ENCODE measurements around the gene DYNLT5.
"Not testable (repeated sequence)": the region's sequence is repeated elsewhere in the genome, so short reads cannot be mapped to it uniquely, and the experiment has no call there.

DYNLT5 gene

DNA sequence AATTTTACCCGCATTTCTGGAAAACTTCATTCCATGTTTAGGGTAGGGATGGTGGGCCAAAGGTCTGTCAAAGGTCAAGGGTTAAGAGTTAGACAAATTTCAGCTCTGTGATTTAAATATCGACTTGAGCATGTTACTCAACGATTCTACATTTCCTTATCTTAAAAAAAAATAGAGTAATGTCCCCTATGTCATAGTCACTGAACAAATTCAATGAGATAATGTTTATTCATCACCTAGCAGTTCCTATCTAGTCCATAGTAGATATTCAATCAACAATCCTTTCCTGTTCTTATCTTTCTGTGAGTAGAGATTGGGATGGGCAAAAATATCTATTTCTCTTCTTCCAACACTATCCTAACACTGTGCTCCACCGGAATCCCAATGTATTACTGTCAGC, 1.1 kb upstream of the DYNLT5 start:
- DNase-seq, result no peak

- DNase-seq, result no peak
Measured at GRCh38 chr1:66752671-66753371, 562 bp downstream of the DYNLT5 start.

GRCh38 chr1:66757722-66758240, 5.5 kb downstream of the DYNLT5 start:
- no peak for DNase-seq

DNA sequence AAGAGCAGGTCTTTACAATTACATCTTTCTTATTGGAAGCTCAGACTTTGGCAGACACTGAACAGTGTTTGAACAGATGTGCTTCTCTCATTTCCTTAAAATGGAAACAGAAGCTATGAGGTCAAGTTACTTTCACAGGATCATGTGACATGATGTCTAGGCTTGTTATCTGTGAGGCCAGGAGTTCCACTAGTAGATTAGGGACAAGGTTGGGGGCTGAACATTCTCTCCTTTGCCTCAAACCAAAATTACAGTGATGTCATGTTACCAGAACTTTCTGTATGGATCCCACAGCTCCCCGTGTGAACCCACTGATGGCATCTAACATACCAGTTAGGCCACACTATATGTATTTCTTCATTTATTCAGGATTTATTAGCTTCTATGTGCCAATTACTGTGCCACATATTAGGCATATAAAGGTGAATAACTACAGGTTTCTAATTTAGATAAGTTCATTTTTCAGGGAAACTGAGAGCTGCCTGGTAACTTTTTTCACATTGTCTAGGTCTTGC, 6.0 kb downstream of the DYNLT5 start:
- no peak for DNase-seq

GRCh38 chr1:66760506-66760905, 8.2 kb downstream of the DYNLT5 start:
- DNase-seq, result no peak

GRCh38 chr1:66761221-66761620, 9.0 kb downstream of the DYNLT5 start:
- no peak for DNase-seq

DNA sequence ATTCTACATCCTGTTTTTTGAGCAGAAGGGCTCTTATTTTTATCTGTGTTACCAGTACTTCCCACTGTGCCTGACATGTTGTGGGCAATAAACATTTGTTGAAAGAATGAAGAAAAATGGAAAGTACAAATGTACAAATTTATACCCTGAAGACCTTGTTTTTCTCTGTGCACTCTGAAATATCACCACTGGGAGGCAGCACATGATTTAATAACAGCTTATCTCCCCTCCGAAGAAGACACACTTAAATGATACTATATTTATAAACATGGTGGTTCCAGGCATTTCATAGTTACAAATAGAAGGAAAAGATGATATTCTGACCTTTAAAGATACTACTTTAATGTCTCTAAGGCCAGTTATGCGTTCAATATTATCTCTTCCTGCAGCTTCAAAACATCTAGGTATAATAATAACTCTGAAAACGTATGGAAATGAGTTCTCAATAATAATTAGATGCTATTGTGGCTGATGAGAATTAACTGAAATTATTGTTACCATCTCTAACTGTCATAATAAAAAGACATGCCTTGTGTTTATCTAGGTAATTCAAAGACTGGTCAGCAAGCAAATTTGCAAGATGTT, 12.8 kb downstream of the DYNLT5 start:
- DNase-seq, result no peak

GRCh38 chr1:66767626-66768025, 15.4 kb downstream of the DYNLT5 start:
- no peak for DNase-seq

- DNase-seq, result no peak
Measured at GRCh38 chr1:66768965-66769364, 16.7 kb downstream of the DYNLT5 start.

DNA sequence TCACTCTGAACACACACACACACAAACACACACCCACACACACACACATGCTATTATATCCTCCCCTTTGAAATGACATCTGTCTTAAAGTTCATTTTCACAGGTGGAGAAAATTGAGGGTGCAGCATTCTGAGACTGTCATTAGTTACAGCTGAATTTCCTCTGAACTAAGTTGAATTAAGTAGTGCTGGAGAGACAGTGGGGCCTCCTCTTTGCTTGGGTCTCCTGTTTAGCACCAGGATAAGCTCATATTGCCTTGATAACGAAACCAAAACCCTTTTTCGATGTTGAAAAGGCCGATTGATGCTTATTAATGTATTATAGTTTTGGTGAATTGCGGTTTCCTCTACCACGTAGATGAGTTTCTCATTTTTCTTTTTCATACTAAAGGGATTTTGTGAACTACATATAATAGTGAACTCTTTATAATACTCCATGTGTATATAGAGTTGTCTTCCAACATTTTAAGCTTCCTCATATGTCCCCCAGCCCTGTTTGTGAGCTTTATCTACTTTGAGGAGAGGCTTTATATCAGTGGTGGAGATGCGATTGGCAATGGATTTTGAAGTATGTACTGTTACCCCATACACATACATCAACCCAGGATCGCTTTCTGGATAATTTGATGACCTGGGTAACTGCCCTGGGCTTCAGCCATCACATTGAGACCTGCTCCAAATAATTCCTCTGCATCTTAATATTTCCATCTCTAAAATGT, 17.4 kb downstream of the DYNLT5 start:
- DNase-seq, result no peak

DNA sequence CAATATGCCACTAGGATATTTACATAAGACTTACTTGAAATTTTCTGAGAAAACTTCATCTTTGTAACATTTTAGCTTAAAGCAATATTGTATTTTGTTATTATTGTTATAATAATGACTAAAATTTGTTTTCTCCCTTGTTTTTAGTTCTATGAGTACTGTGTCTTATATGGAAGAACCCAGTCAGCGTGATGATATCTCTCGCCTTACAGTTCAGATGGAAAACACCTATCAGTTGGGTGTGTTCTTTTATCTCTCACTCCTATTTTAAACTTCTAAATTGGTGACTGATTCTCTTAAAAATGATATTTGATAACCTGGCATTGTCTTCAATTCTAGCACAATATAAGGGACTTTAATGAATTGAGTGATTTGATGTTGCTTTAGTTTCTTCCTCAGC, 18.0 kb downstream of the DYNLT5 start:
- DNase-seq, result no peak

DNA sequence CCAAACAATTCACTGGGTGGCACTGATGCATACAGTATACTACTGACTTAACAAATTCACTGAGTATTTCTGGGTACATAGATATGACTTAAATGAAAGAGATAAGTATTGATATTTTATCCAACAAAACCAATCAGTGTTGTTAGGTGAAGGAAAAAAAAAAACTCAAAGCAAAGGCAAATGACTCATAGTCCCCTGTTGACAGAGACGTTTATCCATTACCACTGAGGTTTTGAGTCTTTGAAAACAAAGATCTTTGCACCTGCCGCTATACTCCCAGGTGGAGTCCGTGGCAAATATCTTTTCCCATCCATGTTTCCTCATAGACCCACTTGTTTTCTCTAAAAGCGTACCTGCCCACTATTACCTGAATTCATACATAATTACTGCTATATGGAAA, 18.4 kb downstream of the DYNLT5 start:
- no peak for DNase-seq

DNA sequence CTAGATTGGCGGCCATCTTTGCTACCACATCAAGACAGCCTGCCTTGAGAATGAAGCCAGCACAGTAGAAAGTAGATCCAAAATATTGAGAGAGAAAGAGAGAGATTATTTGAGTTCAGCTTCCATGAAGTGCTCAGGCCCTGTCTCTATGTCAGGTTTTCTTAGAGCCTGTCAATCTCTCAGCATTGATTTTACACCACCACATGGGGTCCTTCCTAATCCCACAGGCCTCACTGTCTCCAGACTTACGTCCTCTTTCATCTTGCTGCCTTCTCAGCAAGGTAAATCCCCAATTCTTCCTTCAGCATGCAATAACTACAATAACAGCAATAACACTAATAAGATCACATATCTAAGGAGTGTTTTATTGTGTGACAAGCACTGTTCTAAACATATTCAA, 21.0 kb downstream of the DYNLT5 start:
- no peak for DNase-seq

- no peak for DNase-seq
Measured at GRCh38 chr1:66774438-66774837, 22.2 kb downstream of the DYNLT5 start.

- no peak for DNase-seq
Measured at GRCh38 chr1:66775646-66776045, 23.4 kb downstream of the DYNLT5 start.

GRCh38 chr1:66777831-66778230, 25.6 kb downstream of the DYNLT5 start:
- no peak for DNase-seq

DNA sequence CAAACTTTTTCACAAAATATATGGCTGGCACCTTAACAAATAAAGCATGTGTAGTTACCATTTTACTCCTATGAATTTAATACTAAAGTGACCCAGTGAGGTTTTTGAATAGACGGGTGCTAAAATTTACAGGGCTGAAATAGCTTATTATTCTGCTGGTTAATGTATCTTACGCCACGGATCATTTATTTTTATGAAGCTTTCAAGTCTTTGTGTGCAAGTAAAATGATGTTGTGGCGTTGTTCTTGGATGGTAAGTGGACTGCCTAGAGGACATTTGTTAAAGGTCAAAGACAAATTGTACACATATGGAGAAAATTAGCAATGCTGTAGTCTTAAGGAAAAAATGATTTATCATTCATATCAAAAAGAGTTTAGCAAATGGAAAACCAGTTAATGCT, 26.0 kb downstream of the DYNLT5 start:
- DNase-seq, result no peak

GRCh38 chr1:66778969-66779368, 26.7 kb downstream of the DYNLT5 start:
- no peak for DNase-seq

GRCh38 chr1:66779475-66780078, 27.3 kb downstream of the DYNLT5 start:
- no peak for DNase-seq

- not testable (repeated sequence) for DNase-seq
Measured at GRCh38 chr1:66785800-66786199, 33.5 kb downstream of the DYNLT5 start.

DNA sequence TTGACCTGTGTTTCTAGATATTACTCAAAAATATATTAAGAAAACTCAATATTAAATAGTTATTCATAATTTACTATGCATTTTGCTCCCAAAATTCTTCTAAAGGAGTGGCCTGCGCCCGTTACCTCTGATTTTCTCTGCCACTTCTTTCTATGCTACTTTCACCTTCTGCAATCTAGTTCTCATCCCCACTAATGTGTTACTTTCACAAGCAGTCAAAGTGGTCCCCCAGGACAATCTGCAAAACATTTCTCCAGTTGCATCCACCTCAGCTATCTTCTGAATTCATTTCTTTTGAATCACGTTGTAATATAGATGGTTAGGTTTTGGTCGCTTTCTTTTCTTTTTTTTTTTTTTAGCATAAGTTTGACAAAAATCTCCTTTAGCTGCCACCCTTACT, 35.4 kb downstream of the DYNLT5 start:
- DNase-seq, result no peak

DNA sequence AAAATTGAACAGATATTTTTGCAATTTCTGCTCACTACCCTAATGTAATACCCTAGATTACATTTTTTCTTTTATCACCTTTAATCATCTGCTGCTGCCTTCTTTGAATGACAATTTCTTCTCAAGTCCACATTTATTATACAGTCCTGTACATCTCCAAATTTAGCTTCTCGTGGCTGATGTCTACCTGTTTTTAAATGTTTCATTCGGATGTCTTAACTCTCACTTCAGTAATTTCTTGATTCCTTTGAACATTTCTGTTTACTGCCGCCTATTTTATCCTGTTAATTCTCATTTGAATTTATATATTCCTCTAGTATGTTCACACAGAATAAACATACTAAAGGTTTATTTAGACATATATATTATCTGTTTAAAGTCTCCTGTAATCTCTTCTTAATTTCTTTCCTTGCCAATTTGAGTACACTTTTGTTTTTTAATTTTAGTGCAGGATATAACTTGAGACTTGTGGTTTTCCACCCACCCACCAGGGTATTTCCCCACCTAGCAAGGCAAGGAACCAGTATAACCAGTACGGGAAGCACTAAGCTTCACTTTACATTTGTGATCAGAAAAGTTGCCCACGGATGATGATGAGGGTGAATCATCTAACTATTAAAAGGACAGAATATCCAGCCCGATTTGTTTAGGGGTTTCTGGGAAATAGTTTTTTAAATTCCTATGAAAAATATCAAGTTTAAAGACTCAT, 36.1 kb downstream of the DYNLT5 start:
- DNase-seq, result no peak

Measured in SIG-M5 (cell line).